Measurements from ENCODE around the gene SIGLEC10. TPM values are rescaled to one million over a fixed set of nuclear protein-coding genes. Genes with fewer than 3 reads are reported as not detected.
"Not testable (repeated sequence)": the region's sequence is repeated elsewhere in the genome, so short reads cannot be mapped to it uniquely, and the experiment has no call there.

SIGLEC10 gene
- total RNA-seq: under 1 TPM; 0.48 to 0.65 TPM

GRCh38 chr19:51417107-51417809, at the start of gene SIGLEC10:
Gene SIGLEC10, minus strand, starts transcription at chr19:51417642. Its CDS starts 61 bp downstream, at chr19:51417581.
- no peak within 1 kb of the TSS for H3K27ac Mint-ChIP-seq
- intact Hi-C loops (cut with DNase I, micrococcal nuclease): loop anchor here in 1 of 2 experiments (2.0 kb wide), 1 partner anchor 22 kb away; no protein-coding TSS in a partner anchor

GRCh38 chr19:51466723-51467122, 49.3 kb upstream of the SIGLEC10 start:
- H3K36me3 Mint-ChIP-seq (ENCODE audit: low read depth): no peaks in the 10 kb centered on the region
- ATAC-seq (no peak), DNase-seq (no peak)
- no peaks in the 10 kb centered on the region for H3K9me3 Mint-ChIP-seq (ENCODE audit: low read depth)
- CTCF ChIA-PET: interaction anchor here (0.6 to 1.4 kb wide), 4 partner anchors 49 to 71 kb away, joined by 3 to 4 read pairs (median 3); no protein-coding TSS in a partner anchor
- POLR2A ChIA-PET: no interaction called here
- no peak overlapping the region for H3K4me3 Mint-ChIP-seq
- peaks cover 21% of the 10 kb centered on the region for H3K4me1 Mint-ChIP-seq
- no peak overlapping the region for H3K27ac Mint-ChIP-seq
- intact Hi-C loops (cut with DNase I, micrococcal nuclease): no loop called here
- peaks cover 27% of the 10 kb centered on the region for H3K27me3 Mint-ChIP-seq

More at GRCh38 chr19:51417107-51417809, at the start of gene SIGLEC10:
- ATAC-seq (peak; percentile 75), DNase-seq (peak; percentile 73)
- Mint-ChIP-seq H3K27me3 (peaks cover 18% of the 10 kb centered on the region), H3K4me3 (no peak within 1 kb of the TSS), H3K4me1 (peaks cover 27% of the 10 kb centered on the region), H3K9me3 (ENCODE audit: low read depth) (no peaks in the 10 kb centered on the region), H3K36me3 (ENCODE audit: low read depth) (no peaks in the 10 kb centered on the region)
- POLR2A ChIA-PET: interaction anchor here (0.5 kb wide), 1 partner anchor 1483 kb away, joined by 6 read pairs; no protein-coding TSS in a partner anchor
- CTCF ChIA-PET: interaction anchor here (0.6 to 2.9 kb wide), 11 partner anchors 10 to 321 kb away, joined by 3 to 16 read pairs (median 3); no protein-coding TSS in a partner anchor

GRCh38 chr19:51463976-51464581, 46.6 kb upstream of the SIGLEC10 start:
- H3K27ac Mint-ChIP-seq; POLR2A ChIA-PET; CTCF ChIA-PET; H3K4me3 Mint-ChIP-seq; intact Hi-C loops (cut with DNase I, micrococcal nuclease); DNase-seq; H3K9me3 Mint-ChIP-seq (ENCODE audit: low read depth); H3K36me3 Mint-ChIP-seq (ENCODE audit: low read depth): not testable (repeated sequence)
- Mint-ChIP-seq H3K4me1 (peaks cover 20% of the 10 kb centered on the region), H3K27me3 (peaks cover 35% of the 10 kb centered on the region)
- ATAC-seq: peak; percentile 47

GRCh38 chr19:51462681-51463080, 45.2 kb upstream of the SIGLEC10 start:
- POLR2A ChIA-PET: no interaction called here
- H3K9me3 Mint-ChIP-seq (ENCODE audit: low read depth): no peaks in the 10 kb centered on the region
- DNase-seq (no peak), ATAC-seq (no peak)
- intact Hi-C loops (cut with DNase I, micrococcal nuclease): no loop called here
- CTCF ChIA-PET: interaction anchor here (0.6 to 1.9 kb wide), 7 partner anchors 9 to 146 kb away, joined by 3 to 19 read pairs (median 3); no protein-coding TSS in a partner anchor
- H3K27me3 Mint-ChIP-seq: peaks cover 39% of the 10 kb centered on the region
- no peak overlapping the region for H3K27ac Mint-ChIP-seq
- peaks cover 14% of the 10 kb centered on the region for H3K4me1 Mint-ChIP-seq
- no peak overlapping the region for H3K4me3 Mint-ChIP-seq
- no peaks in the 10 kb centered on the region for H3K36me3 Mint-ChIP-seq (ENCODE audit: low read depth)

GRCh38 chr19:51462276-51462675, 44.8 kb upstream of the SIGLEC10 start:
- H3K9me3 Mint-ChIP-seq (ENCODE audit: low read depth): no peaks in the 10 kb centered on the region
- CTCF ChIA-PET: interaction anchor here (1.6 to 1.9 kb wide), 2 partner anchors 9 to 11 kb away, joined by 4 to 19 read pairs; no protein-coding TSS in a partner anchor
- no peak overlapping the region for H3K27ac Mint-ChIP-seq
- H3K4me1 Mint-ChIP-seq: peaks cover 12% of the 10 kb centered on the region
- DNase-seq (no peak), ATAC-seq (no peak)
- POLR2A ChIA-PET: no interaction called here
- peaks cover 39% of the 10 kb centered on the region for H3K27me3 Mint-ChIP-seq
- no peaks in the 10 kb centered on the region for H3K36me3 Mint-ChIP-seq (ENCODE audit: low read depth)
- intact Hi-C loops (cut with DNase I, micrococcal nuclease): no loop called here
- H3K4me3 Mint-ChIP-seq: no peak overlapping the region

- ATAC-seq (no peak), DNase-seq (no peak)
- CTCF ChIA-PET: interaction anchor here (1.9 kb wide), 1 partner anchor 11 kb away, joined by 19 read pairs; no protein-coding TSS in a partner anchor
- POLR2A ChIA-PET: no interaction called here
- intact Hi-C loops (cut with DNase I, micrococcal nuclease): no loop called here
- no peaks in the 10 kb centered on the region for H3K36me3 Mint-ChIP-seq (ENCODE audit: low read depth)
- peaks cover 9% of the 10 kb centered on the region for H3K4me1 Mint-ChIP-seq
- no peaks in the 10 kb centered on the region for H3K9me3 Mint-ChIP-seq (ENCODE audit: low read depth)
- H3K27me3 Mint-ChIP-seq: peaks cover 36% of the 10 kb centered on the region
- H3K27ac Mint-ChIP-seq: no peak overlapping the region
- H3K4me3 Mint-ChIP-seq: no peak overlapping the region
Measured at GRCh38 chr19:51461723-51462161, 44.3 kb upstream of the SIGLEC10 start.

GRCh38 chr19:51460164-51460992, 42.9 kb upstream of the SIGLEC10 start:
- Mint-ChIP-seq H3K27me3 (peaks cover 28% of the 10 kb centered on the region), H3K9me3 (ENCODE audit: low read depth) (no peaks in the 10 kb centered on the region)
- ATAC-seq: no peak

GRCh38 chr19:51458899-51459505, 41.6 kb upstream of the SIGLEC10 start:
- POLR2A ChIA-PET: no interaction called here
- CTCF ChIA-PET: no interaction called here
- DNase-seq: no peak
- Mint-ChIP-seq H3K9me3 (ENCODE audit: low read depth) (no peaks in the 10 kb centered on the region), H3K36me3 (ENCODE audit: low read depth) (no peaks in the 10 kb centered on the region), H3K27ac (no peak overlapping the region), H3K27me3 (peaks cover 18% of the 10 kb centered on the region), H3K4me1 (peaks cover 4% of the 10 kb centered on the region), H3K4me3 (no peak overlapping the region)
- intact Hi-C loops (cut with DNase I, micrococcal nuclease): no loop called here
- no peak for ATAC-seq

More at GRCh38 chr19:51460164-51460992, 42.9 kb upstream of the SIGLEC10 start:
- CTCF ChIA-PET: interaction anchor here (0.6 to 0.7 kb wide), 2 partner anchors 11 to 152 kb away, joined by 3 read pairs; no protein-coding TSS in a partner anchor
- Mint-ChIP-seq H3K36me3 (ENCODE audit: low read depth) (no peaks in the 10 kb centered on the region), H3K4me3 (no peak overlapping the region), H3K27ac (no peak overlapping the region), H3K4me1 (peaks cover 8% of the 10 kb centered on the region)
- no peak for DNase-seq
- POLR2A ChIA-PET: no interaction called here
- intact Hi-C loops (cut with DNase I, micrococcal nuclease): no loop called here

- intact Hi-C loops (cut with DNase I, micrococcal nuclease): no loop called here
- no peak for DNase-seq
- Mint-ChIP-seq H3K27me3 (peaks cover 17% of the 10 kb centered on the region), H3K27ac (no peak within 1 kb of the TSS), H3K36me3 (ENCODE audit: low read depth) (no peaks in the 10 kb centered on the region), H3K4me1 (peaks cover 4% of the 10 kb centered on the region), H3K9me3 (ENCODE audit: low read depth) (no peaks in the 10 kb centered on the region), H3K4me3 (no peak within 1 kb of the TSS)
- no peak for ATAC-seq
- POLR2A ChIA-PET: no interaction called here
- CTCF ChIA-PET: no interaction called here
Measured at GRCh38 chr19:51458051-51458645, 40.7 kb upstream of the SIGLEC10 start, which contains the start of gene SIGLEC8. Gene SIGLEC8, minus strand, starts transcription at chr19:51458454. Its CDS starts 67 bp downstream, at chr19:51458387.

GRCh38 chr19:51457351-51458013, 40.0 kb upstream of the SIGLEC10 start:
- POLR2A ChIA-PET: no interaction called here
- H3K36me3 Mint-ChIP-seq (ENCODE audit: low read depth): no peaks in the 10 kb centered on the region
- intact Hi-C loops (cut with DNase I, micrococcal nuclease): no loop called here

More at GRCh38 chr19:51457351-51458013, 40.0 kb upstream of the SIGLEC10 start:
- CTCF ChIA-PET: no interaction called here
- no peaks in the 10 kb centered on the region for H3K9me3 Mint-ChIP-seq (ENCODE audit: low read depth)
- no peaks in the 10 kb centered on the region for H3K4me1 Mint-ChIP-seq
- H3K27me3 Mint-ChIP-seq: peaks cover 12% of the 10 kb centered on the region
- DNase-seq: no peak
- no peak for ATAC-seq
- H3K27ac Mint-ChIP-seq: no peak overlapping the region
- H3K4me3 Mint-ChIP-seq: no peak overlapping the region
